Esophagus mucosa (tissue), 1 donor: ENCODE measurements around the gene IL12A. TPM values are rescaled to one million over a fixed set of nuclear protein-coding genes. Genes with fewer than 3 reads are reported as not detected.
A peak's percentile ranks its signal among the peaks of the same experiment; 100 is the strongest.

Experiments
- ATAC-seq: fragments of 200-7000 bp; cut with Tn5 transposase; one replicate; pipeline ENCODE4 v1.9.1; 2020
- total RNA-seq: library from RNA; stranded (reverse); gene quantifications from one replicate; pipeline ENCODE4 v1.2.4, GENCODE V29; 2023
- donor health status: DM: yes; HTN: yes; CAD: no.

Gene IL12A
- total RNA-seq, 1 donor from 2014 or later, result 0.80 TPM

DNA sequence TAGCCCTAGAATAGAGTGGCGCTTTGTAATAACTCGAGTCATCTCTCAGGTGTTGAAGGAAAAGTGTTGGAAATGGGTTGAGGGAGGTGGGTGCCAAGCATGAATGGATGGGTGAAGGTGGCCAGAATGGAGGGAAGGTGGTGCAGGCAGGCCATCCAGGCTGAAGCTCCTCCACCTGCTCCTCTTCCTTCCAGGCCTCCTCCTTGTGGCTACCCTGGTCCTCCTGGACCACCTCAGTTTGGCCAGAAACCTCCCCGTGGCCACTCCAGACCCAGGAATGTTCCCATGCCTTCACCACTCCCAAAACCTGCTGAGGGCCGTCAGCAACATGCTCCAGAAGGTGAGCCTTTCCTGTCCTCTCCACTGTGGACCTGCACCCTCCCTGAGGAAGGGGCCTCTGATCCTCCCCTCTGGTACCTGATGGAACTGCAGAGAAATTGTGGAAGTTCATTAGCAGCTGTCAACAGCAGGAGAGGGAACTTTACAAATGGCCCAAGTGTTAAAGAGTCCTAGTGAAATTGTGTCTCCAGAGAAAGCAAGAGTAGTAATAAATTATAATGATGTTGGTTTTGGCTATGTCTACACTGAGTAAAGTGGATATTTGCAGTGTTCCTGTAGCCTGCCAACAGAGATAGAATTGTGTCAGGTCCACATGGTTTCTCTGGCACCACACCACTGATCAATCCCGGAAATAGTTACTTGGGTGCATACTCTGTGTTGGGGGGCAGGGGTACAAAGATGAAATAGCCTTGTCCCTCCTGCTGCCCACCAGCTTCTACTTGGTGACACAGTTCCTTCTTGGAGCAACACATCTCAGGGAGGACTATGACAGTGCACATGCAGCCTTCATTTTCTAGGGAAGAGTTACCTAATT, 1.6 kb downstream of the IL12A start:
- ATAC-seq, result no peak

DNA sequence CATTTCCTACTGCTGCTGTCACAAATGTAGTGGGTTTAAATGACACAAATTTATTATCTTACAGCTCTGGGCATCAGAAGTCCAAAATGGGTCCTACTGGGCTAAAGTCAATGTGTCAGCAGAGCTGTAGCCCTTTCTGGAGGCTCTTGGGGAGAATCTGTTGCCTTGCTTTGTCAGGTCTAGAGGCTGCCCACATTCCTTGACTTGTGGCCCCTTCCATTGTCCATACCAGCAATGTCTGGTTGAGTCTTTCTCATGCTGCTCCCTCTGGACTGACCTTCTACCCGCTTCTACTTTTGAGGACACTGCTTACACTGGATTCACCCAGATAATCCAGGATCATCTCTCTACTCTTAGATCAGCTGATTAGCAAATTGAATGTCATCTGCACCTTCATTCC, 3.0 kb downstream of the IL12A start:
- no peak for ATAC-seq

DNA sequence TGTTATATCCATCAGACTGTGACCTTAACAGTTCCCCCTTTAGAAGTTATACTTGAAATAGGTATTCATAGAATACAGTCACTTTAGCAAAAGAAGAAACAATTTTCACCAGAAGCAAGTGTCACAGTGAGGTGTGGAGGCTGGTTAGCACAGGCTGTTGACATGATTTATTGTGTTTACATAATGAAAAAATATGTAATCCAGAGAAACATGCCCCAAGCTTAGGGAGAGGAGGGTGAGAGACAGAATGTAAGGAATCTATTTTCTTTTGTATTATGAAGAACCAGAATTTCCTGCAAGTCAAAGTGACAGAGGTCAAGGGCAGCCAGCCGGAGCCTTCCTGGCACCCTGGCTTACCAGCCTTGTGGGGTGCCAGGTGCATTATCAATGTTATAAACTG, 4.0 kb downstream of the IL12A start:
- ATAC-seq, result peak; percentile 55

DNA sequence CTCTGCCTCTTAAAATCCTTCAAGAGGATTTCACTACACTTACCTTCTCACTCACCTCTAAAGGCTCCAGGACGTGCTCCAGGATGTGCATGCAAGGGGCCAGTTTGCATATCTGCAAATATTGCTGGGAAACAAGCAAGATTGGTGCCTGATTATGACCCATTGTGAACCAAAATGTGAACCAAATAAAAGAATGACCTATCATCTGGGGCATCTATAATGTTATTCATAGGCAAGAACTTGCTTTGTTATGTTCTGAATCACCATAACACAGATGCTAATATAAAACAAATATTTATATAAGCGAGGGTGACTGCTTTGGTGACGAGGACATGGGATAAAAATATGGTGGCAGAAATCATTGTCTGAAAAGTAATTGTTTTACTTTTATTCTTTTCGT, 5.5 kb downstream of the IL12A start:
- ATAC-seq, result no peak

GRCh38 chr3:159995091-159995490, 6.5 kb downstream of the IL12A start:
- no peak for ATAC-seq

DNA sequence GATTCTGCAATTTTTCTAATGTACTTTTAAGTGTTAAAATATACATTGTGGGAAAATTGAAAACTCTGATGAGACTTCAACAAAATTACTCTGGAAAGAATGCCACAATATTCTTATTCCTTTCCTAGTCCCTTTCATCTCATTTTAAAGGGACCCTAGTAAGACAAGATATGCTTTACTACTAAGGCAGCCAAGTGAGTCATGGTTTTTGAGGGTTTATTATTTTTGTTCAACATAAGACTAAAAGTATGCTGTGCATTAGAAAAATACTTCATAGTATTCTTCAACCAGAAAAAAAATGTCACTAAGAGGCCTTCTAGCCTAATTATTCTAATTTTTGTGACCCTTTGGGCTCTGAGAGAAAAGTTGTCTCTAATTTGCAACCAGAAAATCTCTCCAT, 7.4 kb downstream of the IL12A start:
- no peak for ATAC-seq

DNA sequence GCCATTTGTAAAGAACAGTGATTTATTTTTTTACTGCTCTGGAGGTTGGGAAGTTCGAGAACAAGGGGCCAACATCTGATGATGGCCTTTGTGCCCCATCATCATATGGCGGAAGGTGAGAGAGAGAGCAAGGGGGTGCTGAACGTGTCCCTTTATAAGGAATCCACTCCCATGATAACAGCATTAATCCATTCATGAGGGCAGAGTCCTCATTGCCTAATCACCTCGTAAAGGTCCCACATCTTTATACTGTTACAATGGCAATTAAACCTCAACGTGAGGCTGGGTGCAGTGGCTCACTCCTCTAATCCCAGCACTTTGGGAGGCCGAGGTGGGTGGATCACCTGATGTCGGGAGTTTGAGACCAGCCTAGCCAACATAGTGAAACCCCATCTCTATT, 8.3 kb downstream of the IL12A start:
- no peak for ATAC-seq

GRCh38 chr3:160001148-160001760, 12.6 kb downstream of the IL12A start:
- ATAC-seq, result no peak

GRCh38 chr3:160001850-160002623, 13.4 kb downstream of the IL12A start:
- ATAC-seq, result no peak

- ATAC-seq, result peak; percentile 45
Observed at GRCh38 chr3:160003520-160004128, 15.0 kb downstream of the IL12A start.

DNA sequence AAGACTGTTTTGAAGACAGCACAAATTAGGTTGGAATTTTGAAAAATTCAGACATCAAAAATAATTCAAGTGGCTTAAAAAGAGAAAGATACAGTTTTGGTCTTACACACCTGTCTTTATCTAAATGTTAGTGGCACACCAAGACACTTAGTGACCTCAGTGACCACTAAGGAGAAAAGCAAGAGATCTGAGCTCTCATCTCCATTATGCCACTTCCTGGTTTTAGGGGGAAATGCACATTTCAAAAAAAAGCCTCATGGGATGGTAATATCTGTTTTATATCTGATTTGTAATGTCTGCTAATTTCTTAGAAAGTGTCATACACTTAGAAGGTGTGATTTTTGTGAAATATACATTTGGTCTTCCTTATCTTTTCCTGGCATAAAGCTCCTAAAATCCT, 16.4 kb downstream of the IL12A start:
- ATAC-seq, result no peak

DNA sequence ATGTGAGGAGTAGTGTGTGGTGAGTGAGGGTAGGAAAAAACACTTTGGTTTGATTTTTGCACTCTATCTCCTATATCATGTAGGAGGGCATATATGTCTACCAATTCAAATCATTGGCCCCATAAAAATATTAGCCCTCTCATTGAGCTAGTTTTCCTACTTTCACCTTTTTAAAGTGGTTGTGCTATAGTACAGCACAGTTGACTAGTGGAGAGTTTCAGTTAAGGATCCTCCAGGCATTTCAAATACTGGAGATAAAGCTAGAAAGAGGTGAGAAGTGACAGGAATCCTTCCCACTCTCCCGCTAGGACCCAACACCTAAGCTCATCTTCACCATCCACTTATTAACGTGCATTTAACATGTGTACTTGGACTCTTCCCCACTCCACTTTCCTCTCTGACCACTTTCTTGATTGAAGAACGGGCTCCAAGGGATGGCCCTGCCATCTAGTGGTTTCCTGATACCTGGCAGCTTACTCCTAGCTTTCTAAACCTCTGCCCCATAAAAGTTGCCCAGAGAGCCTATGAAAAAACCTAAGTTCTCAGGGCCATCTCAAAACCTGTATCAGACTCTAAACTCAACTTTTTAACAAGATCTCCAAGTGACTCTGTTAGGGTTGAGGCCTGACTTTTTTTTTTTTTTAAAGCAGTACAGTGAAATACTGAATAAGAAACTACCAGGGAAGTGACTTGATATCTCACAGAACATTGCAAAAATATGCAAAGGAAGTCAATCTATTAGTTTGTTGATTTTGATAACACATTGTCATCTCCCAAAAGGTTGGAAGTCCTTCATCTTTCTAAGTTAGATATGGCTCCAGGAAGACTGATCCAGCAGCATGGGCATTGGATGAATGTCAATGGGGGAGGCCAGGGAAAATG, 17.9 kb downstream of the IL12A start:
- peak; percentile 57 for ATAC-seq

- ATAC-seq, result no peak
Observed at GRCh38 chr3:160008961-160009360, 20.3 kb downstream of the IL12A start.

- no peak for ATAC-seq
Observed at GRCh38 chr3:160009525-160009924, 20.9 kb downstream of the IL12A start.

- no peak for ATAC-seq
Observed at GRCh38 chr3:160010578-160010977, 21.9 kb downstream of the IL12A start.

DNA sequence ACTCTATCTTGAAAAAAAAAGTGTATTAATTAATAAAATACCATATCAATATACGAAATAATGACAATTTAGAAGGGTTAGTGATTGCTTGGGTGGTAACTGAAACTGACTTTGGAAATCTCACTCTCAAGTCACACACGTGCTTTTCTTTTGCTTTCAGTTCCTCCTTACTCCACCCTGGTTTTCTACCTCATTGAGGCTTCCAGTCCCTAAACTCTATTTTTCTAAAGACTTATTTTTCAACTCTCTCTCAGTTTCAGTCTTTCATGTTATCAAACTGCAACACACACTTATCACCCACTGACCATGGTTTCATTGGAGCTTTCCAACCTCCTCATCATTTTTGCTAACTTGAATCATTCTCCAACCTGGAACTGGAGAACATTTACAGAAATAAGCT, 23.5 kb downstream of the IL12A start:
- no peak for ATAC-seq

DNA sequence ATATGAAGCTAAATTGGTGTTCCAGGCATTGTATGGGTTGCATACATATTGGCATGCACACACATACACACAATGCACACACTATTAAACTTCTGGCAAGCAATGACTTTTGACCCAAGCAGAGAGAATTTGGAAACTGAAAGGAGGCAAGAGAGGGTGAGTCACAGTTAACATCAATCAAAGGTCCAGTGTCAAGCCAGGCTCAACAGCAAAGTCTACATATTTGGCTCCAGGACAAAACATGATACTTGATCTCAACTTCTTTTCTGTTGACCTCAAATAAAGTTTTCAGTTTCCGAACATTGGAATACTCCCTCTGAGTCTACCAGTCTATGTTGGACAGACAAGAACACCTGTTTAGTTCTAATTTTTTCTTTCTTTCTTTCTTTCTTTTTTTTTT, 28.3 kb downstream of the IL12A start:
- no peak for ATAC-seq

DNA sequence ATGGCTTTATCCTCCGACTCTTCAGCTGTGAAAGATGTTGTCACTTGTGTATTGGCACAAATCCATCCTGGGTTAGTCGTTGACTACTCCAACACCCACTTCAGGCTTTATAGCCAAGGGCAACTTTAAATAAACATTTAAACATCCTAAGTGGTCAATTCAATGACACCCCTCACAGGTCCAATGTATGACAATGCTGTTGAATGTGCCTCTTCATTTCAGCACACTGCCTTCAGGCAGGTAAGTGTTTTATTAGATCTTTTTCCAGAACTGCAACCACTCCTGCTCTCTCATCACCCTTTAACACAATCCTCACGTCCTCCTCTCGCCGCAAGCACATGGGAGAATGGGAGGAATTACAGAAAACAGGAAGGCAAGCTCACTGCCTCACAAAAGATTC, 30.3 kb downstream of the IL12A start:
- no peak for ATAC-seq

DNA sequence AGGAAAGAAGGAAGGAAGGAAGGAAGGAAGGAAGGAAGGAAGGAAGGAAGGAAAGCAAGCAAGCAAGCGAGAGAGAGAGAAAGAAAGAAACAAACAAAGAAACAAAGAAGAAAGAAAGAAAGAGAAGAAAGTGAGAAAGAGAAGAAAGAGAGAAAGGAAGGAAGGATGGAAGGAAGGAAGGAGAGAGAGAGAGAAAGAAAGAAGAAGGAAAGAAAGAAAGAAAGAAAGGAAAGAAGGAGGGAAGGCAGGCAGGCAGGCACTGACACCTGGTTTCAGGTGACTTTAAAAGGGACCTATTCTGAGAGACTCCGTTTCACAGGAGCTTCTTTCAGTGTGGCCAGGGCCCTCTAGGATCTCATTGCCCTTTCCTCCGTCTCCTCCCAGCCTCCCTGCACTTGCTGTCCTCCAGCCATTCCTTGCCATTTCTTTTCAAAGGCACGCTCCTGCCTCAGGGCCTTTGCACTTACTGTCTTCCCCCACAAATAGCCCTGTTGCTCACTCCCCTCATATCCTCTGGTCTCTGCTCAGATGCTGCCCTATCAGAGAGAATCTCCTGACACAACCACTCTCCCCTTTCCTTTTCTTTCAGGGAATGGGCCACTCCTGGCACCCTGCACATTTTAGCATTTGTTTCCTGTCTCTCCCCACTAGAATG, 31.5 kb downstream of the IL12A start:
- ATAC-seq, result no peak

DNA sequence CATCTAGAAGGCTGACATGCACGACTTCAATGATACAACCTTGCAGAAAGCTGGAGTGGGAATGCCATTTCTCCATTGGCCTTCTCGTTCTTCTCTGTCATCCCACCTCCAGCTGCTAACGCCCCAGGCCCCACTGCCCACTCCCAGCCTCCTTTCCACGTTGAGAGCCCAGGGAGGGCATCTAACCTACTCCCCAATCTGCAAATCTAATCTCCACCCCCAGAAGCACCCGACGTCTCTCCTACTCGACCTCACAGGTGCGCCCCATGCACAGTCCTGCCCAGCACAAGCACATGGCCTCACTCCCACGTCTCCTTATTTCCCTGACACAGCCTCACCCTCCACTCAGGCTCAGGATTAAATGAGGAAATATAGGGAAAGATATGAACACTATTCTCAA, 33.4 kb downstream of the IL12A start:
- no peak for ATAC-seq

DNA sequence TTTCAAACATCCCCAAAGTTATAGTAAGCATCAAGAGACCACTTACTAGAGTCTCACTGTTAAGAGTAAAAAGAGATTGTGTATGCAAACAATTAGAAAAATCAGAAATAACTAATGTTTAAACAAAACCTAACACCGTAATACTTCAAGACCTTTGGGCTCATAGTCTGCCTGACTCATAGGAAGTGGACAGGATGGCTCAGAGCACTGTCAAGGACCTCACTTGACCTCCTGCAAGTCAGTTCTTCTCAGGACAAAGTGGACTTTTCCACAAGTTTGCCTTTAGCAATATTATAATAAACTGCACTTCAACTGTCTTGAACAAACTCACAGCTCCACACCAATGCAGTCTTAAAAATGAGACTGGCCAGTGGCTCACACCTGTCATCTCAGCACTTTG, 34.8 kb downstream of the IL12A start:
- ATAC-seq, result no peak
